ENCODE measurements around the gene HOMER3.

DNA sequence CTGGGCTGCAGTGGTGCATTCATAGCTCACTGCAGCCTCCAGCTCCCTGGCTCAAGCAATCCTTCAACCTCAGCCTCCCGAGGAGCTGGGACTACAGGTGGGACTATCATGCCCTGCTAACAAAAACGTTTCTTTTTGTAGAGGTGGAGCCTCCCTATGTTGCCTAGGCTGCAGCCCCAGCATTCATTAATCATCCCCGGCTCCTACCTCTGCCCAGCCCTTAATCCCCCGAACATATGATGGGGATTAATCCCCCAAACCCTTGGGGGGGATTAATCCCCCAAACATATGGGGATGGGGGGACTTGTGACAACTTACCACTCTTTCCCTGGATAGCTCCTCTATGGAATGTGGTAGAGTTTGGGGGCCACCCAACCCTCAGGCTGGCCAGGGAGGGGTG lies 46.4 kb upstream of the HOMER3 start:
- no peak for TF ChIP-seq POLR2A (IDR thresholded peaks at IDR 0.05; ENCODE audit: low read length)
- TF ChIP-seq GATA1 (IDR thresholded peaks at IDR 0.05; ENCODE audit: low read depth, low read length), result no peak

Data from erythroblast (primary cell).